A673 (cell line): ENCODE data around the gene TMEM40. TPM values are rescaled to one million over a fixed set of nuclear protein-coding genes. Genes with fewer than 3 reads are reported as not detected.

Source experiments
- BruUV-seq: library from RNA; stranded (reverse); fragments of 400-500 nt; replicated peaks from 2 replicates; lab custom pipeline; 2021; lab: Mats Ljungman, UMichigan
- CTCF ChIA-PET: fragments of 300-600 bp; sonication (Branson Sonifier 250); formaldehyde crosslinking; loops from one replicate; lab custom pipeline; 2022; ENCODE audit warnings: antibody characterized with exemption; lab: Charles Lee
- POLR2A ChIA-PET: fragments of 300-600 bp; sonication (Branson Sonifier 250); formaldehyde crosslinking; loops from one replicate; lab custom pipeline; 2022; ENCODE audit warnings: antibody characterized with exemption; ENCODE audit not compliant: low non-redundant PET; lab: Charles Lee
- DNase-seq: peaks from one replicate; pipeline ENCODE4 v3.0.0-alpha.2; 2015; ENCODE audit warnings: low spot score
- H3K27ac ChIP-seq: fragments of 200-600 bp; sonication (generic); 2 replicates; pipeline ENCODE4 v1.5.1; 2016; ENCODE audit warnings: mixed run types, low read depth, mild to moderate bottlenecking, mixed read lengths, antibody characterized with exemption, low read length; ENCODE audit not compliant: poor library complexity, severe bottlenecking
- H3K27me3 ChIP-seq: fragments of 200-600 bp; sonication (generic); replicated peaks from 2 replicates; pipeline ENCODE4 v1.6.1; 2017; ENCODE audit warnings: mixed run types, low read depth, mild to moderate bottlenecking, mixed read lengths, antibody characterized with exemption, low read length; ENCODE audit not compliant: insufficient read depth, poor library complexity
- H3K36me3 ChIP-seq: fragments of 200-600 bp; sonication (generic); 2 replicates; pipeline ENCODE4 v1.6.1; 2016; ENCODE audit warnings: mixed run types, mild to moderate bottlenecking, mixed read lengths, antibody characterized with exemption, low read length; ENCODE audit not compliant: insufficient read depth, poor library complexity, severe bottlenecking
- H3K4me1 ChIP-seq: fragments of 200-600 bp; sonication (generic); 2 replicates; pipeline ENCODE4 v1.6.1; 2017; ENCODE audit warnings: mixed run types, mild to moderate bottlenecking, mixed read lengths, antibody characterized with exemption, low read length; ENCODE audit not compliant: insufficient read depth, poor library complexity, severe bottlenecking
- H3K4me3 ChIP-seq: fragments of 200-600 bp; sonication (generic); 2 replicates; pipeline ENCODE4 v1.5.1; 2016; ENCODE audit warnings: low read depth, mixed run types, mild to moderate bottlenecking, mixed read lengths, low read length; ENCODE audit not compliant: poor library complexity, severe bottlenecking
- H3K9me3 ChIP-seq: fragments of 200-600 bp; sonication (generic); 2 replicates; pipeline ENCODE4 v1.6.1; 2016; ENCODE audit warnings: mixed run types, low read depth, mild to moderate bottlenecking, mixed read lengths, antibody characterized with exemption, low read length; ENCODE audit not compliant: poor library complexity, severe bottlenecking
- EZH2 ChIP-seq: fragments of 200-600 bp; sonication (generic); IDR thresholded peaks from 2 replicates; pipeline ENCODE4 v1.6.1; 2017; ENCODE audit warnings: borderline replicate concordance, low read depth, mild to moderate bottlenecking, mixed read lengths, antibody characterized with exemption, low read length; ENCODE audit not compliant: poor library complexity, severe bottlenecking
- intact Hi-C: fragments of 100-400 bp; cut with micrococcal nuclease; formaldehyde crosslinking; loops from one replicate; pipeline ENCODE4 v1.10.0; 2022; ENCODE audit not compliant: unreplicated experiment
- total RNA-seq: library from RNA; stranded (reverse); gene quantifications from 2 replicates; pipeline ENCODE4 v1.2.3, GENCODE V29; 2021
- TF ChIP-seq, protein P1 (sequence below): fragments of 300-800, 200-600 bp; sonication (generic); conservative IDR thresholded peaks from 2 replicates; pipeline ENCODE4 v1.5.1; 2017; ENCODE audit warnings: low read depth, mild to moderate bottlenecking, antibody characterized with exemption, low read length, moderate library complexity, mixed read lengths

Gene TMEM40
- total RNA-seq, 1 experiment from 2014 or later: not detected

DNA sequence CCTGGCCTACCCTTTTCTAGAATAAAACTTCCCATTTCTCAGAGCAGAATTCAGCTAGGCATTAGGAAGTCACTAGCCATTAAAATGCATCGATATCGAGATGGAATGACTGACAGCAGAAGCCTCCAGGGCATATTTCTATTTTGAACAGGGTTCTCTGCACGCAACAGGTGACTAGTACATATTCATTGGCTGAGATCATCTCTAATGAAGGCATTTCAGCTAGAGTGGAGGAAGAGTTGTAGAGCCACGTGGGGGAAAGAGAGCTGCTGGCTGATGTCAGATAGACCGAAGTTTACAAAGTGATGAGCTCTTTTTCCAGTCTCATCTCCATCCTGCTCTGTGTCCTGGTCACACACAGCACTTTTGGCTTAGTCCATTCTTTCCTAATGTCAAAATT, 7.5 kb downstream of the TMEM40 start:
- BruUV-seq: no TSS peak
- ChIA-PET CTCF (no interaction called here), POLR2A (no interaction called here)

DNA sequence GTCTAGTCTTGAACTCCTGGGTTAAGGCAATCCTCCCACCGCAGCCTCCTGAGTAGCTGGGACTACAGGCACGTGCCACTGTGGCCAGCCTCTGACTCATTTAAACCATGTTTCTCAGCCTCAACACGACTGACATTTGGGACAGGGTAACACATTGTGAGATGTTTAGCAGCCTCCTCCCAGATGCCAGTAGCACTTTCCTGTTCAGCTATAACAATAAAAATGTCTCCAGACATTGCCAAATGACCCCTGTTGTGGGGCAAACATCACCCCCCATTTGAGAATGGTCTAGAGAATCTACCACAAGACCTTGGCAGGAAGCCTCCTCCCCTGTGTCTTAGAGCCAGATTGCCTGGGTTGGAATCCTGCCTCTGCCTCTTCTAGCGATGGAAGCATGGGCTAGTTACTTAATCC, 8.4 kb downstream of the TMEM40 start:
- intact Hi-C loops: no loop called here
- Histone ChIP-seq H3K36me3 (no peaks in the 10 kb centered on the region), H3K4me1 (no peaks in the 10 kb centered on the region), H3K4me3 (no peak overlapping the region), H3K27me3 (no peaks in the 10 kb centered on the region), H3K27ac (no peak overlapping the region), H3K9me3 (no peaks in the 10 kb centered on the region)
- TF ChIP-seq, protein P1, sequence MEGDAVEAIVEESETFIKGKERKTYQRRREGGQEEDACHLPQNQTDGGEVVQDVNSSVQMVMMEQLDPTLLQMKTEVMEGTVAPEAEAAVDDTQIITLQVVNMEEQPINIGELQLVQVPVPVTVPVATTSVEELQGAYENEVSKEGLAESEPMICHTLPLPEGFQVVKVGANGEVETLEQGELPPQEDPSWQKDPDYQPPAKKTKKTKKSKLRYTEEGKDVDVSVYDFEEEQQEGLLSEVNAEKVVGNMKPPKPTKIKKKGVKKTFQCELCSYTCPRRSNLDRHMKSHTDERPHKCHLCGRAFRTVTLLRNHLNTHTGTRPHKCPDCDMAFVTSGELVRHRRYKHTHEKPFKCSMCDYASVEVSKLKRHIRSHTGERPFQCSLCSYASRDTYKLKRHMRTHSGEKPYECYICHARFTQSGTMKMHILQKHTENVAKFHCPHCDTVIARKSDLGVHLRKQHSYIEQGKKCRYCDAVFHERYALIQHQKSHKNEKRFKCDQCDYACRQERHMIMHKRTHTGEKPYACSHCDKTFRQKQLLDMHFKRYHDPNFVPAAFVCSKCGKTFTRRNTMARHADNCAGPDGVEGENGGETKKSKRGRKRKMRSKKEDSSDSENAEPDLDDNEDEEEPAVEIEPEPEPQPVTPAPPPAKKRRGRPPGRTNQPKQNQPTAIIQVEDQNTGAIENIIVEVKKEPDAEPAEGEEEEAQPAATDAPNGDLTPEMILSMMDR: no peak
- TF ChIP-seq EZH2: no peak
- DNase-seq: no peak
- no TSS peak for BruUV-seq
- POLR2A ChIA-PET: no interaction called here
- CTCF ChIA-PET: no interaction called here

More for the DNA sequence above, 7.5 kb downstream of the TMEM40 start:
- TF ChIP-seq EZH2: no peak
- TF ChIP-seq, protein P1: no peak
- Histone ChIP-seq H3K27ac (no peak overlapping the region), H3K4me3 (no peak overlapping the region), H3K4me1 (no peaks in the 10 kb centered on the region), H3K36me3 (no peaks in the 10 kb centered on the region), H3K9me3 (no peaks in the 10 kb centered on the region), H3K27me3 (no peaks in the 10 kb centered on the region)
- intact Hi-C loops: no loop called here
- DNase-seq: no peak

DNA sequence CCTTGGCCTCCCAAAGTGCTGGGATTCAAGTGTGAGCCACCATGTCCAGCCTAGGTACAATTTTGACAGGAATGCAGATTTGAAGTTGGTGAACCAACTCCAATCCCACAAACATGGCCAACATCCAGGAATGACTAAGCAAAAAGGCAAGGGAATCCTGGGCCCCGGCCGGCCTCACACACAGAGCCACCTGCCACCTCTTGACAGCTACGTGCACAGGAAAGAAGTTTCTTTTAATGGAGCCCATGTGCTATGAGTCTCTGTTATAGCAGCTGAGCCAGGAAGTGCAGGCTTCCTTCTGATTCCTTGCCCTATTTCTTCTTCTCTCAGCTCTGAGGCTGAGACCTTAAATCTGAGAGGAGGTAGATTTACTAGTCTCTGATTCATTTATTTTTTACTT, 8.8 kb downstream of the TMEM40 start:
- ChIA-PET POLR2A (no interaction called here), CTCF (no interaction called here)
- H3K4me1 ChIP-seq: no peaks in the 10 kb centered on the region
- no peak for TF ChIP-seq EZH2
- TF ChIP-seq, protein P1: no peak
- no peak overlapping the region for H3K4me3 ChIP-seq
- no peaks in the 10 kb centered on the region for H3K27me3 ChIP-seq
- DNase-seq: no peak
- no peaks in the 10 kb centered on the region for H3K36me3 ChIP-seq
- no peak overlapping the region for H3K27ac ChIP-seq
- no peaks in the 10 kb centered on the region for H3K9me3 ChIP-seq
- no TSS peak for BruUV-seq
- intact Hi-C loops: no loop called here
